Ascending aorta (tissue), 2 donors: ENCODE data around the gene PRIMA1. TPM values are rescaled to one million over a fixed set of nuclear protein-coding genes. Genes with fewer than 3 reads are reported as not detected.

Experiments used
- DNase-seq, 2 donors: peaks; one replicate each; pipeline ENCODE4 v3.0.0-alpha.2; 2019; ENCODE audit warnings: low spot score in 2 of 2
- H3K27ac ChIP-seq, 2 donors: fragments of 200-600 bp; sonication (generic); one replicate each; pipeline ENCODE4 v1.5.1; 2016 to 2017; ENCODE audit warnings: mild to moderate bottlenecking in 1 of 2
- H3K27me3 ChIP-seq: fragments of 200-600 bp; sonication (generic); one replicate; pipeline ENCODE4 v1.5.1; 2017
- H3K36me3 ChIP-seq, 2 donors: fragments of 200-600 bp; sonication (generic); one replicate each; pipeline ENCODE4 v1.5.1; 2016
- H3K4me1 ChIP-seq, 2 donors: fragments of 200-600 bp; sonication (generic); one replicate each; pipeline ENCODE4 v1.5.1; 2016 to 2017; ENCODE audit warnings: mild to moderate bottlenecking in 1 of 2
- H3K4me3 ChIP-seq, 2 donors: fragments of 200-600 bp; sonication (generic); one replicate each; pipeline ENCODE4 v1.5.1; 2016 to 2017; ENCODE audit warnings: mild to moderate bottlenecking in 1 of 2
- H3K9me3 ChIP-seq, 2 donors: fragments of 200-600 bp; sonication (generic); one replicate each; pipeline ENCODE4 v1.5.1; 2016
- intact Hi-C: fragments of 100-400 bp; cut with DNase I; formaldehyde crosslinking; loops from one replicate; pipeline ENCODE4 v1.15.1; 2023
- total RNA-seq: library from RNA; depleted of rRNA; stranded (reverse); fragments of >200 nt; gene quantifications from one replicate; pipeline ENCODE4 v1.1.0, GENCODE V29; 2016
- TF ChIP-seq, protein P1 (sequence below), 3 experiments: fragments of 200-600 bp in 2 of 3; fragments of 450-650 bp in 1 of 3; sonication (generic) in 2 of 3; IDR thresholded peaks; one replicate each; pipeline ENCODE4 v1.5.1; 2016 to 2019; ENCODE audit warnings: antibody characterized with exemption in 3 of 3, mild to moderate bottlenecking in 1 of 3, moderate library complexity in 1 of 3

Gene PRIMA1
- total RNA-seq, 1 donor from 2014 or later = 9.4 TPM

DNA sequence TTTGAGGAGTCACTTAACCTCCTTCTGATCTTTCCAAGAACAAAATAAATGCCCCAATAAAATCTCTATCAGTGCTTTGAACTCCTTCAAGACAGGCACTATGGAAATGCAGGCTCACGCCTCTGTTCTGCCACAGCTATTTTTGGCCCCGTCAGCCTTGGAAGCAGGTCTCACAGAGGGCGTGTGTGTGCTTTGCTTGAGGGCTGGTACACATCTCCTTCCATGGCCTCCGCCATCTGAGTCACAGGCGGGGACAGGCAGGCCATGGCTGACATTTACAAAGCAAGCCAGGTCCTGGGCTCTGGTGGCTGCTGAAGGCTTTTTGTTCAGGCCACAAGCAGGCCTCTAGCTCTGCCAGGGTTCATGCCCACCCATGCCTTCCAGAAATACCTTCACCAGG, 16.0 kb downstream of the PRIMA1 start:
- Histone ChIP-seq H3K36me3 (no peaks in the 10 kb centered on the region), H3K27me3 (no peaks in the 10 kb centered on the region), H3K27ac (peak overlapping the region; percentile 54 to 64), H3K4me3 (no peak overlapping the region), H3K4me1 (peaks cover 0 to 3% of the 10 kb centered on the region in 2 donors), H3K9me3 (no peaks in the 10 kb centered on the region)
- intact Hi-C loops = loop anchor here (1.0 to 10.0 kb wide), 3 partner anchors 11 to 253 kb away; partner anchors contain the start of genes OTUB2 and PRIMA1
- TF ChIP-seq, protein P1, sequence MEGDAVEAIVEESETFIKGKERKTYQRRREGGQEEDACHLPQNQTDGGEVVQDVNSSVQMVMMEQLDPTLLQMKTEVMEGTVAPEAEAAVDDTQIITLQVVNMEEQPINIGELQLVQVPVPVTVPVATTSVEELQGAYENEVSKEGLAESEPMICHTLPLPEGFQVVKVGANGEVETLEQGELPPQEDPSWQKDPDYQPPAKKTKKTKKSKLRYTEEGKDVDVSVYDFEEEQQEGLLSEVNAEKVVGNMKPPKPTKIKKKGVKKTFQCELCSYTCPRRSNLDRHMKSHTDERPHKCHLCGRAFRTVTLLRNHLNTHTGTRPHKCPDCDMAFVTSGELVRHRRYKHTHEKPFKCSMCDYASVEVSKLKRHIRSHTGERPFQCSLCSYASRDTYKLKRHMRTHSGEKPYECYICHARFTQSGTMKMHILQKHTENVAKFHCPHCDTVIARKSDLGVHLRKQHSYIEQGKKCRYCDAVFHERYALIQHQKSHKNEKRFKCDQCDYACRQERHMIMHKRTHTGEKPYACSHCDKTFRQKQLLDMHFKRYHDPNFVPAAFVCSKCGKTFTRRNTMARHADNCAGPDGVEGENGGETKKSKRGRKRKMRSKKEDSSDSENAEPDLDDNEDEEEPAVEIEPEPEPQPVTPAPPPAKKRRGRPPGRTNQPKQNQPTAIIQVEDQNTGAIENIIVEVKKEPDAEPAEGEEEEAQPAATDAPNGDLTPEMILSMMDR (IDR thresholded peaks at IDR 0.05) = no peak
- DNase-seq = peak; percentile 17 to 83

DNA sequence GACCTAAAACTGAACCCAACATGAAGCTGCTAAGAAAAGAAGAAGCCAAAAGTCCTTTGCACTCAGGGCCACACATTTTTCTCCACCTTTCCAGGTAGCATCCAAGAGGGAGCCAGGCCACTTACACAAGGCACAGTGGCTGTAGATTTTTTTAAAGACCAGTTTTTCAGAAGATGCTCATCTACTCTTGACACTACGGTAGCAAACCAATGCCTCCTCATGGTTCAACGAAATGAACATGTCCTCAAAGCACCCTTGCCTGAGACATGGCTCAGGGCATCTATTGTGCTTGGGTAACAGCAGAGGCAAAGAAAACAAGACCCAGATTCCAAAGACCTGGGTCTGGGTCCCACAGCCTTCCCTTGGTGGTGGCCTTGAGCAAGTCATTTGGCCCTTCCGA, 22.3 kb downstream of the PRIMA1 start:
- H3K36me3 ChIP-seq = no peaks in the 10 kb centered on the region
- no peaks in the 10 kb centered on the region for H3K27me3 ChIP-seq
- no peak for DNase-seq
- intact Hi-C loops = no loop called here
- H3K4me3 ChIP-seq = no peak overlapping the region
- peaks cover 12% of the 10 kb centered on the region in 2 donors for H3K4me1 ChIP-seq
- H3K9me3 ChIP-seq = no peaks in the 10 kb centered on the region
- TF ChIP-seq, protein P1 (IDR thresholded peaks at IDR 0.05) = no peak
- H3K27ac ChIP-seq = no peak overlapping the region

DNA sequence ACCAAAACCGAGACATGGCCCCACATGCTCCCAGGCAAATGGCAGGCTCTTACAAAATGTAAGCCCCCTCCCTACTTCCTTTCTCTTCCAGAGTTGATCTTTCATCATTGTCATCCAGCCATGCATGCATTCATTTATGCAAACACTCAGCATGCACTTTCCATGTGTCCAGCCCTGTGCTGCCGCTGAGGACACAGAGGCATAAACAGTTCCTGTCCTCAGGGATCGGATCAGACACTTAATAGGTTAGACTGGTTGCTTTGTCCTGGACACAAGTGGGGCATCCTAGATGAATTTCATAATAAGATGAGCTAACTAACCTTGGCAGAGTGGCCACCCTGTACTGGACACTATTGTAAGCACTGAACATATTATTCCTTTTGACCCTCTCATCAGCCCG, 23.1 kb downstream of the PRIMA1 start:
- Histone ChIP-seq H3K27me3 (no peaks in the 10 kb centered on the region), H3K4me3 (no peak overlapping the region), H3K36me3 (no peaks in the 10 kb centered on the region), H3K27ac (no peak overlapping the region), H3K4me1 (peaks cover 15% of the 10 kb centered on the region in 2 donors), H3K9me3 (no peaks in the 10 kb centered on the region)
- TF ChIP-seq, protein P1 (IDR thresholded peaks at IDR 0.05) = no peak
- intact Hi-C loops = no loop called here
- no peak for DNase-seq

DNA sequence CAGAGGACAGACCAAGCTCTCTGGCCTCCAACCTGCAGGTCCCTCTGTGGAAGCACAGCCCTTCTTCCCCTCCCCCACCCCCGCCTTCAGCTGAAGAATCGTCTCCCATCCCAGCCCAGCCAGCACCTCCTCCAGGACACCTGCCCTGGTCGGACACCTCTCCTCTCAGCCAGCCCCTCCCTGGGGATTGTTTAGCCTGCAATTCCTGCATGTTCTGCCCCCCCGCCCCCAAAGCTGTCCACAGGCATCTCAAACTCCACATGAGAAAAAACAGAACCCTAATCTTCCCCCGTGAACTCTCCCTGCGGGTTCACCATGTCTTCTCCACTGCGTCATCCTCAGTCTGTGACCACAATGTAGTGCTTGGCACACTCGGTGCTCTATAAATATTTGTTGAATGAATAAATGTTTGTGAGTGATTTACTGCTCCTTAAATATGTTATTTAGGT, 24.1 kb downstream of the PRIMA1 start:
- H3K36me3 ChIP-seq = no peaks in the 10 kb centered on the region
- H3K27me3 ChIP-seq = no peaks in the 10 kb centered on the region
- TF ChIP-seq, protein P1 (IDR thresholded peaks at IDR 0.05) = no peak
- H3K27ac ChIP-seq = no peak overlapping the region
- intact Hi-C loops = no loop called here
- peak in 1 of 2 donors; percentile 77 for DNase-seq
- no peak overlapping the region for H3K4me3 ChIP-seq
- no peaks in the 10 kb centered on the region for H3K9me3 ChIP-seq
- H3K4me1 ChIP-seq = peaks cover 15 to 22% of the 10 kb centered on the region in 2 donors

GRCh38 chr14:93759719-93760307, 28.5 kb downstream of the PRIMA1 start:
- TF ChIP-seq, protein P1 (IDR thresholded peaks at IDR 0.05) = no peak
- peak in 1 of 2 donors; percentile 84 for DNase-seq
- intact Hi-C loops = no loop called here
- Histone ChIP-seq H3K9me3 (no peaks in the 10 kb centered on the region), H3K36me3 (no peaks in the 10 kb centered on the region), H3K4me1 (peaks cover 15 to 19% of the 10 kb centered on the region in 2 donors), H3K27ac (peak overlapping the region; percentile 22 to 30), H3K4me3 (peak overlapping the region in 1 of 2 donors; percentile 25), H3K27me3 (no peaks in the 10 kb centered on the region)
